ENCODE data around the gene GOLT1A.
"Not testable (repeated sequence)": the region's sequence is repeated elsewhere in the genome, so short reads cannot be mapped to it uniquely, and the experiment has no call there.

GOLT1A gene

GRCh38 chr1:204249736-204250427 is 36.1 kb upstream of the GOLT1A start:
- DNase-seq (ENCODE audit: low read depth in 2 of 2, low spot score in 1 of 2) = no peak

DNA sequence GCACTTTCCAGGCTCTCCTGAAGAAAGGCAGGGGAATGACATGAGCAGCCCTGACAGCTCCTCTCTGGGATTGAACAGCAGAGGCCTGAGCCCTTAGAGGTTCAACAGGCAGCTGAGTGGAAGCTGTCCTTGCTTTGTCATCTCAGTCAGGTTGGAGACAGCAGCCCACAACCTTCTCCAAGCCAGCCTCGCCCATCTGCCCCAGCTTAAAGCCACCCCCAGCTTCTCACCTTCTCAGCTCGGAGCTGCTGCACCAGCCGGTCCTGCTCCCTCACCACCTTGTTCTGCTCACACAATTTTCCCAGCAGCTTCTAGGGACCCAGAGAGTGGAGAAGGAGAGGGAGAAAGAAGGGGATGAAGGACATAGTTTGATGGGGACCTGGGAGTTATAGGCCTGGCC is 35.2 kb upstream of the GOLT1A start:
- DNase-seq (ENCODE audit: low read depth in 2 of 2, low spot score in 1 of 2) = no peak

GRCh38 chr1:204246876-204247275 is 33.1 kb upstream of the GOLT1A start:
- DNase-seq (ENCODE audit: low read depth in 2 of 2, low spot score in 1 of 2) = no peak

DNA sequence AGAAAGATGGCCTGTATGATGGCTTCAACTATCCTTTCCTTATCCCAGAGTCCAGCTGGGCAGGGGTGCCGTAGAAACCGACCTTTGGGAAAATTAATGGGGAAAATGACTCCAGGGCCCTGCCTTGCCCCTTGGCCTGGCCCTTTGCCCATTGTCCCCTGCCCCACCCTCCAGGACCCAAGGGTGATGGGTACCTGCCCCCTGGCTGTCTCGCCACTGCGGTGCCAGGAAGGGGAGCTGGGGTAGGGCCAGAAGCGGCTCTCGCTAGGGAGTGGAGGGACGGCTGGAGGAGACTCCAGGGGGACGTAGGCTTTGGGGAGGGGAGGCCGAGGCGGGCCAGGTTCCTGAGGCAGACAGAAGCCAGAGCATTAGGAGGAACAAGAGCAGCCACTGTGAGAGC is 29.1 kb upstream of the GOLT1A start:
- no peak for DNase-seq (ENCODE audit: low read depth in 2 of 2, low spot score in 1 of 2)

GRCh38 chr1:204241914-204242313 is 28.1 kb upstream of the GOLT1A start:
- DNase-seq (ENCODE audit: low read depth in 2 of 2, low spot score in 1 of 2) = no peak

- DNase-seq (ENCODE audit: low read depth in 2 of 2, low spot score in 1 of 2) = no peak
Observed at GRCh38 chr1:204241050-204241449, 27.3 kb upstream of the GOLT1A start.

- DNase-seq (ENCODE audit: low read depth in 2 of 2, low spot score in 1 of 2) = no peak
Observed at GRCh38 chr1:204240233-204240632, 26.4 kb upstream of the GOLT1A start.

DNA sequence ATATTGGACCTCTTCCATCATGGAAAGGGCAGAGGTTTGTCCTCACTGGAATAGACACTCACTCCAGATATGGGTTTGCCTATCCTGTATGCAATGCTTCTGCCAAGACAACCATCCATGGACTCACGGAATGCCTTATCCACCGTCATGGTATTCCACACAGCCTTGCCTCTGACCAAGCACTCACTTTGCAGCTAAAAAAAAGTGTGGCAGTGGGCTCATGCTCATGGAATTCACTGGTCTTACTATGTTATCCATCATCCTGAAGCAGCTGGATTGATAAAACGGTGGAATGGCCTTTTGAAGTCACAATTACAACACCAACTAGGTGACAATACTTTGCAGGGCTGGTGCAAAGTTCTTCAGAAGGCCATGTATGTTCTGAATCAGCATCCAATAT is 25.6 kb upstream of the GOLT1A start:
- DNase-seq (ENCODE audit: low read depth in 2 of 2, low spot score in 1 of 2) = not testable (repeated sequence)

- DNase-seq (ENCODE audit: low read depth in 2 of 2, low spot score in 1 of 2) = not testable (repeated sequence)
Observed at GRCh38 chr1:204238520-204238919, 24.7 kb upstream of the GOLT1A start.

- DNase-seq (ENCODE audit: low read depth in 2 of 2, low spot score in 1 of 2) = not testable (repeated sequence)
Observed at GRCh38 chr1:204237515-204237914, 23.7 kb upstream of the GOLT1A start.

DNA sequence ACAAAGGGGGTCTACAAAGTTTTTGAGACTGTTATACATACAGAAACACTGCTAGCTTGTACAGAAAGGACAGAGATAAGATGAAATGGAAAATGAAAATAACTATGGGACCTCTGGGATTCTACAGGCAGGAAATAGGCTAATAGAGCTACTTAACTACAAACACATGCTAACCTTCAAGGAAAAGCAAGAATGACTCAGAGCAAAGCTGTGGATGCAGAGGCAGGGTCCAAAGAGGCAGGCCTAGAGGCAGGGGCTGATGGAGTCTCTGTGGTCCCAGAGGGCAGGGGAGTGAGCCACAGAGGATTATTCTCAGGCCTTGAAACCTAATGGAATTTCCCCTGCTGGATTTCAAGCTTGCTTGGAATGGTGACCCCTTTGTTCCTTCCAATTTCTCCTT is 18.7 kb upstream of the GOLT1A start:
- no peak for DNase-seq (ENCODE audit: low read depth in 2 of 2, low spot score in 1 of 2)

DNA sequence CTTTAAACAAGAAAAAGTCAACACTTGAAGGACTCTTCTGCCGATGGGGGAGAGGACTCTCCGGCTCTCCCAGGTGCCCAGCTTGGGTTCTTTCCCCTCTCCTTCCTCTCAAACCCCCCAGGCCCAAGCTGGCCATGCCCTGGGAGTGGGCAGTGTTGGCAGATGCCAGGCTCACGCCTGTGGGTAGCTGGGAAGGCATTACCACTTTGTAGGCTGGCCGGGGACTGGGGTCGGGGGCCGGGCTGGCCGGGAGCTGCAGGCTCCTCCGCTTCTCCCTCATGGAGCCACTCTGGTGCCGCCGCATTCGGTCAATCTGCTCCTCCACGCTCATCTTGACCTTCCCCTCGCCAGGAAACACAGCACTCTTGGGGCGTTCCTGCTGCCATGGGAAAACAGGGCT is 16.4 kb upstream of the GOLT1A start:
- DNase-seq (ENCODE audit: low read depth in 2 of 2, low spot score in 1 of 2) = no peak

DNA sequence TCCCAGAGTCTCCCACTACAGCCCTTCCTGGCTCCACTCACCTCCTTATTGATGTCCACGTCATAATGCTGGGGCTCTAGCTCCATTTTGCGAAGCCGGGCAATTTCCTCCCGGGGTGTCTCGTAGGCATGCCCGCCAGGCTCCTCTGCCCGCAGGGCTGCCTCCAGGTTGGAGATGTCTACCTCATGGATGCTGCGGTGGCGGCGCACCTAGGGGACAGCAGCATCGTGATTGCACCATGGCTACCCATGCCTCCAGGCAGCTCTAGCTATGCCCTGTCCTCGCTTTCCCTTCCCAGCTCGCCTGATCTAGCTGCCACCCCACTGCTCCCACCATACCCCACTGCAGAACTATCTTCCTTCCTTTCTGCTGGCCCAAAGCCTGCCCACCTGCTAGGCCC is 15.1 kb upstream of the GOLT1A start:
- DNase-seq (ENCODE audit: low read depth in 2 of 2, low spot score in 1 of 2) = no peak

DNA sequence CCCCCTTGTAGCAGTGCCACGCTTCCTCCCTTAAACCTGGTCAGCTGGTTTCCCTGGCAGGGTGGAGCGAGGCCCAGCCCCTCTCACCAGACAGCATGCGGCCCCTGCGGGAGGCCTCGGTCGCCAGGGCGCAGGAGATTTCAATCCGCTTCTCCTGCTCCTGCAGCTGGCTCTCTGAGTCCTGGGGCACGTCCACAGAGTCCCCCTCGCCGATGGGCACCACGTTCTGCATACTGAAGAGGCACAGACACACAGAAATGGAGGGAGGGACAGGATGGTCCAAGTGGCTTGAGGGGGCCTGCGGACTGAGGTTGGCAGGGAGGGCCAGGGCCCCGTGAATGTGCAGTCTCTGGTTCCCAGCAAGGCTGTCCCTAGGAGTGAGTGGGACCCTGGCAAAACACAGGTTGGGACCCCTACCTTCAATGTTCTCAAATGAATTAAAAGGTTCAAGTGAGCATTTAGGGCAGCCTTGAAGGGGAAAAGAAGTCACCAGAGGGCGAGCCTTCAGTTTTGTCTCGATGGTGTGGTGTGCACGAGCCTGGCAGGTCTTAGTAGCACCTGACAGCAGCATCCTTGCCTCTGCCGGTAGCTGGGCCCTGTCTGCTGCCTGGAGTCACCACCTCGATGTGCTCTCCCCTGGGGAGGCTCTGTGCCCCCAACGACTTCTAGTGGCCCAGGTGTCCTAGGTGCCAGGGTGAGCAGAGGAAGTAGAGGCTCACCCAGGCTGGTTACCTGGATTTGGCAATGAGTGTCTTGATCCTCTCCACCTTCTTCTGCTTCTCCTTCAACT is 14.4 kb upstream of the GOLT1A start:
- DNase-seq (ENCODE audit: low read depth in 2 of 2, low spot score in 1 of 2) = no peak

- no peak for DNase-seq (ENCODE audit: low read depth in 2 of 2, low spot score in 1 of 2)
Observed at GRCh38 chr1:204227351-204227750, 13.6 kb upstream of the GOLT1A start.

- DNase-seq (ENCODE audit: low read depth in 2 of 2, low spot score in 1 of 2) = no peak
Observed at GRCh38 chr1:204225841-204226735, 12.3 kb upstream of the GOLT1A start.

- no peak for DNase-seq (ENCODE audit: low read depth in 2 of 2, low spot score in 1 of 2)
Observed at GRCh38 chr1:204224655-204225054, 10.9 kb upstream of the GOLT1A start.

DNA sequence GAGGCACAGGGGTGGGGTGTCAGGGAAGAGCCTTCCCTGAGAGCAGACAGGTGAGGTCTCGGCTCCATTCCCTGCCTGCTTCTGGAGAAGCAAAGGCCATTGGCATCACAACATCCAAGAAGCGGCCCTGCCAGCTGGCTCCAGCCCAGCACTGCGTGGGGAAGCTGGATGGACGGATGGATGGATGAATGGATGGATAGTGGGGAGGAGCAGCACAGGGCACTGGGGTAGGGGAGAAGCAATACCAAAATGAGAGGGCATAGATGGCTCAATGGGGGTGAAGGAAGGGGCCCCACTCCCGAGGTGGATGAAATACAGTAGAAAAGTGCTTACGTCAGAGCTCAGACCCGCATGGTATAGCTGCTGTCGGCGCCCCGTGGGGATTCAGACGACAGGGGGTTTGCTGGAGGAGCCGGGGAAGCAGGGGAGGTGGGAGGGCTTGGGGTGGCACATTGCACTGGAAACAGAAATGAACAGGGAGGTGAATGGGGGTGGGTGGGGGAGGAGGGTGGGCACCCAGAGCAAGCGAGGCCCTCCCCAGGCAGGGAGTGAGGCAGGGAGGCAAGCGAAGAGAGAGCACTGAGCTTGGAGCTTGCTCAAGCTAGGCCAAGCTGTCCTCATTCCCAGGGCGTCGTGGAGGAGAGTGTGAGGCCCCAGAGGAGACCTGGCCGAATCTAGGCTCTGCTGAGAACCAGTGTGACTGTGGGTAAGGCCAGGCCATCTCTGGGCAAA is 9.5 kb upstream of the GOLT1A start:
- no peak for DNase-seq (ENCODE audit: low read depth in 2 of 2, low spot score in 1 of 2)

GRCh38 chr1:204222764-204223055 is 8.9 kb upstream of the GOLT1A start:
- no peak for DNase-seq (ENCODE audit: low read depth in 2 of 2, low spot score in 1 of 2)

DNA sequence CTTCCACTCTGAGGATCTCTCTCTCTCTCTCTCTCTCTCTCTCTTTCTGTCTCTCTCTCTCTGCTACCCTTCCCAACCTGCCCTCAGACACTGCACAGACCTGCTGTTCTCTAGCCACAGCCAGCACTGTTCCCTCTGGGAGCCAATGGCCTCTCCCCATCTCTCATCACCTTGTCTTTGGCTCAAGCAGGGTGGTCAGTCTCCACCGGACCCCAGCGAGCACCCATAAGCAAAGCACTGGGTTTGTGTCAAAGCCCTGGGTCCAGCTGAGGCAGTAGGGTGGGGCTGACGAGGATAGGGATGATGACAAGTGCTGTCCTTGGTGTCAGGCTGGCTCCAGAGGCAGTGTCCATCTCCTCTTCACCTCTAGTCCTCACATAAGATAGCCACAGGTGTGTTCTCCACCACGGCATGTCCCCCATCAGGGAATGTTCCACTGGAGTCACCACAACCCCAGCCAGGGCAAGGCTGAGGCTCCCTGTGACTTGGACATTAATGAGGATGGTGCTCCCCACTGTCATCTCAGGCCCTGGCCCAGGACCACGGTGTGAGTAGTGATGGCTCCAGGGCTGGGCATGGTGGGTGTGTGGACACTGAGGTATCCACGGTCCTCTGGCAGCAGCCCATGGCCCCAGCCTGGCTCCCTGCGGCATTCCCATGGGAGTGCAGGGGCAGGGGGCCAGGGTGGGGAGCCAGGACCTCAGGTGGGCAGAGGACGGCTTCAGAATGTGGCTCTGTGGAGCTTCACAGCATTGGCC is 8.4 kb upstream of the GOLT1A start:
- DNase-seq (ENCODE audit: low read depth in 2 of 2, low spot score in 1 of 2) = no peak

DNA sequence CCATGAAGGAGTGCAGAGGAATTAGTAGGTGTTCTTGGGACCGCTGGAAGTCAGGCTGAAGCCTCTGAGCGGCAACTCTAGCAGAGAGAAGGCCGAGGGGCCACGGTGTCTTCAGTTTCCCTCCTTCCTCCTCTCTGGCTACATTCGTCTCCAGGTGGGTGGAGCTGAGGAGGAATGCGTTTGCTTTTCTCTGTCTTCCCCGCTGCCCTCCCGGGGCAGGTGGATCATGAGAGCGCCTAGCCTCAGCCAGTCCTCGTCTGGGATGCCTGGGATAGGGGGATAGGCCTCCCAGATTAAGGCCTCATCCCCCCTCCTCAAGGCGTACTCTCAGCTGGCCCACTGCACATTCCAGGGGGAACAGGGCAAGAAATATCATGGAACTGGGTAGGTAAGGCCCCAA is 7.5 kb upstream of the GOLT1A start:
- DNase-seq (ENCODE audit: low read depth in 2 of 2, low spot score in 1 of 2) = no peak
